SHP77 treated with DMSO at 0.1 percent for 48 hours (cell line): Measurements from ENCODE around the gene SAPCD2.
A peak's percentile ranks its signal among the peaks of the same experiment; 100 is the strongest.
"Not testable (repeated sequence)": the region's sequence is repeated elsewhere in the genome, so short reads cannot be mapped to it uniquely, and the experiment has no call there.

Source experiments
- DNase-seq: peaks from one replicate; lab custom pipeline; 2025; lab: John Stamatoyannopoulos, UW

Gene SAPCD2

GRCh38 chr9:137070201-137070905 lies at the start of gene SAPCD2:
TSS of gene SAPCD2 (minus strand) at chr9:137070557. CDS start at chr9:137070460, 97 bp downstream.
- peak; percentile 54 for DNase-seq

- DNase-seq: not testable (repeated sequence)
Measured at GRCh38 chr9:137118092-137118603, 47.8 kb upstream of the SAPCD2 start.

GRCh38 chr9:137117269-137117731 lies 46.9 kb upstream of the SAPCD2 start:
- no peak for DNase-seq

GRCh38 chr9:137116728-137117127 lies 46.4 kb upstream of the SAPCD2 start:
- DNase-seq: no peak

- DNase-seq: no peak
Measured at GRCh38 chr9:137116027-137116507, 45.7 kb upstream of the SAPCD2 start.

GRCh38 chr9:137115394-137116026 lies 45.2 kb upstream of the SAPCD2 start:
- no peak for DNase-seq

- DNase-seq: no peak
Measured at GRCh38 chr9:137114613-137115393, 44.4 kb upstream of the SAPCD2 start, which contains the start of gene DPP7. TSS of gene DPP7 (minus strand) at chr9:137114733. CDS start at chr9:137114713, 20 bp downstream.

GRCh38 chr9:137114220-137114612 lies 43.9 kb upstream of the SAPCD2 start:
- DNase-seq: no peak

GRCh38 chr9:137113385-137114159 lies 43.2 kb upstream of the SAPCD2 start:
- DNase-seq: no peak

GRCh38 chr9:137112564-137113384 lies 42.4 kb upstream of the SAPCD2 start:
- DNase-seq: no peak

GRCh38 chr9:137111788-137112563 lies 41.6 kb upstream of the SAPCD2 start:
- DNase-seq: no peak

GRCh38 chr9:137110911-137111787 lies 40.8 kb upstream of the SAPCD2 start:
- DNase-seq: no peak

GRCh38 chr9:137110147-137110910 lies 40.0 kb upstream of the SAPCD2 start:
- no peak for DNase-seq

- no peak for DNase-seq
Measured at GRCh38 chr9:137109250-137110146, 39.1 kb upstream of the SAPCD2 start.

- DNase-seq: no peak
Measured at GRCh38 chr9:137108608-137109249, 38.4 kb upstream of the SAPCD2 start.

- DNase-seq: no peak
Measured at GRCh38 chr9:137107982-137108381, 37.6 kb upstream of the SAPCD2 start.
